Esophagus squamous epithelium (tissue), 4 donors: ENCODE data around the gene SAE1.

Experiments used
- CTCF ChIP-seq, 6 experiments: fragments of 450-650 bp in 4 of 6; fragments of 200-600 bp in 2 of 6; sonication (generic) in 2 of 6; IDR thresholded peaks; one replicate each; pipeline ENCODE4 v1.5.1; 2016 to 2019; ENCODE audit warnings: antibody characterized with exemption in 6 of 6, mild to moderate bottlenecking in 4 of 6, moderate library complexity in 4 of 6
- POLR2A ChIP-seq, 4 donors: fragments of 450-650 bp; IDR thresholded peaks; one replicate each; pipeline ENCODE4 v1.6.1; 2017; ENCODE audit warnings: antibody characterized with exemption in 4 of 4, mild to moderate bottlenecking in 4 of 4, moderate library complexity in 3 of 4

GRCh38 chr19:47255879-47256692 is 125.5 kb downstream of the SAE1 start, which contains the start of gene CCDC9:
- TF ChIP-seq POLR2A (IDR thresholded peaks at IDR 0.05) (peak in 3 of 4 donors; percentile 83 to 92 (median 88)), CTCF (IDR thresholded peaks at IDR 0.05) (no peak)
